ENCODE data around the gene VIM. TPM values are rescaled to one million over a fixed set of nuclear protein-coding genes. Genes with fewer than 3 reads are reported as not detected.

The VIM gene
- total and polyA plus RNA-seq, 2 experiments from 2014 or later: 131 to 228 TPM

DNA sequence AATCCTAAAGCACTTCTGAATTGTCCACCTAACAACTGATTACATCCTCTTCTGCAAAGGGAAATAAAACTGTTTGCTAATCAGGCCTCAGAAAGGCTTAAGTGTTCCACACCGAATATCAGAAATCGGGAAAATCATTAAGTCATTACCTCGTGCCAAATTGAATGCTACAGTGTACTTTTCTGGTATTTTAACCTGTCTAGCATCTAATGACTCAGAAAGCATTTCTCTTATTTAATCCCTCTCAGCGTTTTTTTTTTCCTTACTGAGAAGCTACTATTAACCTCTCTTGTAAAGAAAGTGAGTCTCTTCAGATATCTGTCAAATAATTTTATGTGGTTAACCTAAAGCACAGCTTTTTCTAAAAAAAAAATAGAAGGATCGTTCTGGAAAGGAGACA lies 28.6 kb downstream of the VIM start (continued):
- TF ChIP-seq, protein P1, sequence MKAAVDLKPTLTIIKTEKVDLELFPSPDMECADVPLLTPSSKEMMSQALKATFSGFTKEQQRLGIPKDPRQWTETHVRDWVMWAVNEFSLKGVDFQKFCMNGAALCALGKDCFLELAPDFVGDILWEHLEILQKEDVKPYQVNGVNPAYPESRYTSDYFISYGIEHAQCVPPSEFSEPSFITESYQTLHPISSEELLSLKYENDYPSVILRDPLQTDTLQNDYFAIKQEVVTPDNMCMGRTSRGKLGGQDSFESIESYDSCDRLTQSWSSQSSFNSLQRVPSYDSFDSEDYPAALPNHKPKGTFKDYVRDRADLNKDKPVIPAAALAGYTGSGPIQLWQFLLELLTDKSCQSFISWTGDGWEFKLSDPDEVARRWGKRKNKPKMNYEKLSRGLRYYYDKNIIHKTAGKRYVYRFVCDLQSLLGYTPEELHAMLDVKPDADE (IDR thresholded peaks at IDR 0.05): no peak

DNA sequence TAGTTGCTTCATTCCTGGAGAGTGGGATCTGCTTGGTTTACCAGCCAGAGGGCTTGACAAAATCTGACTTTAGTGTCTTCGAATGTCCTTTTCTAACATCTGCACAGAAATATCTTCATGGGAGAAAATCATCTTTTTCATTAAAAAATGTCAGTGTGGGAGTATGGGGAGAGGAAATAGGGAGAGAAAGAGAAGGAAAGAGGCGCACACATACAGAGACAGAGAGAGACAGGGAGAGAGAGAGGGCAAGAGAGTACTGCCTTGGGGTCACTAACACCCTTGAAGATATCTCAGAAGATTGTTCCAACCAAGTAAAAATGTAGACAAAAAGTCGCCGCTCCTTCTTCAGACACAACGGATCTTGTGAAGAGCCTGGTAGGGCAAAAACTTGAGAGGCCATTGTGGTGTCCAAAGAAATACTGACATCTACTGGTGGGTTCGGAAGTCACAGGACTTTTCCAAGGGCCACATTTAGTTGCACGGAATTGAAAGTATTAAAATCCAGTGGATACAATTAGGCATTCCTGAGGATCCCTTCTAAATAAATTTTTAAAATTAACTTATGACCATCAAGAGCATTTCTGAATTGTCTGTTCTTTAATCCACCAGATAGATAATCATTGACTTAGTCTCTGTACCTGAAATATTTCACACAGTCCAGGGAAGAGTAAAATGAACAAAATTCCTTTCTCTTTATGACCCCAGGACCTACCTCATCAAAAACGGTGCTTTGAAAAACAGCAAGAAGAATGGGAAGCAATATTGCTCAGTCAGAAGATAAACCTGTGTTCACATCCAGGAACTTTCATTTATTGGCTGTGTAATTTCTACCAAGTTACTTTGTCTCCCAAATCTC lies 29.7 kb downstream of the VIM start:
- Histone ChIP-seq H3F3A (replicated peaks; ENCODE audit: low read depth) (no peaks in the 10 kb centered on the region), H3K4me2 (no peak overlapping the region), H3K4me1 (ENCODE audit: insufficient read depth) (no peaks in the 10 kb centered on the region), H3K9me2 (ENCODE audit: insufficient read depth) (no peaks in the 10 kb centered on the region), H3K36me3 (ENCODE audit: insufficient read depth) (peaks cover 9% of the 10 kb centered on the region), H2AFZ (peak overlapping the region; percentile 72), H3K27ac (ENCODE audit: low read depth) (no peak overlapping the region), H4K20me1 (replicated peaks; ENCODE audit: insufficient read depth) (no peaks in the 10 kb centered on the region), H3K4me3 (no peak overlapping the region), H3K27me3 (ENCODE audit: insufficient read depth) (no peaks in the 10 kb centered on the region), H3K79me2 (replicated peaks; ENCODE audit: insufficient read depth) (no peaks in the 10 kb centered on the region)
- H3K27me3 Mint-ChIP-seq (ENCODE audit: insufficient read depth, low read depth, poor library complexity): no peaks in the 10 kb centered on the region
- TF ChIP-seq ZNF462 (CRISPR knock-in tag; IDR thresholded peaks at IDR 0.05) (no peak), NANOG (IDR thresholded peaks at IDR 0.05; ENCODE audit: borderline replicate concordance) (no peak), CTCF (conservative IDR thresholded peaks at IDR 0.05; ENCODE audit: low read depth in 2 of 2) (peak; percentile 88 to 91), POLR2AphosphoS5 (IDR thresholded peaks at IDR 0.05; ENCODE audit: low read depth) (no peak), STAT1 (IDR thresholded peaks at IDR 0.05; ENCODE audit: unreplicated experiment) (no peak)
- TF ChIP-seq, protein P1 (IDR thresholded peaks at IDR 0.05): no peak
- TF ChIP-seq, protein P2, sequence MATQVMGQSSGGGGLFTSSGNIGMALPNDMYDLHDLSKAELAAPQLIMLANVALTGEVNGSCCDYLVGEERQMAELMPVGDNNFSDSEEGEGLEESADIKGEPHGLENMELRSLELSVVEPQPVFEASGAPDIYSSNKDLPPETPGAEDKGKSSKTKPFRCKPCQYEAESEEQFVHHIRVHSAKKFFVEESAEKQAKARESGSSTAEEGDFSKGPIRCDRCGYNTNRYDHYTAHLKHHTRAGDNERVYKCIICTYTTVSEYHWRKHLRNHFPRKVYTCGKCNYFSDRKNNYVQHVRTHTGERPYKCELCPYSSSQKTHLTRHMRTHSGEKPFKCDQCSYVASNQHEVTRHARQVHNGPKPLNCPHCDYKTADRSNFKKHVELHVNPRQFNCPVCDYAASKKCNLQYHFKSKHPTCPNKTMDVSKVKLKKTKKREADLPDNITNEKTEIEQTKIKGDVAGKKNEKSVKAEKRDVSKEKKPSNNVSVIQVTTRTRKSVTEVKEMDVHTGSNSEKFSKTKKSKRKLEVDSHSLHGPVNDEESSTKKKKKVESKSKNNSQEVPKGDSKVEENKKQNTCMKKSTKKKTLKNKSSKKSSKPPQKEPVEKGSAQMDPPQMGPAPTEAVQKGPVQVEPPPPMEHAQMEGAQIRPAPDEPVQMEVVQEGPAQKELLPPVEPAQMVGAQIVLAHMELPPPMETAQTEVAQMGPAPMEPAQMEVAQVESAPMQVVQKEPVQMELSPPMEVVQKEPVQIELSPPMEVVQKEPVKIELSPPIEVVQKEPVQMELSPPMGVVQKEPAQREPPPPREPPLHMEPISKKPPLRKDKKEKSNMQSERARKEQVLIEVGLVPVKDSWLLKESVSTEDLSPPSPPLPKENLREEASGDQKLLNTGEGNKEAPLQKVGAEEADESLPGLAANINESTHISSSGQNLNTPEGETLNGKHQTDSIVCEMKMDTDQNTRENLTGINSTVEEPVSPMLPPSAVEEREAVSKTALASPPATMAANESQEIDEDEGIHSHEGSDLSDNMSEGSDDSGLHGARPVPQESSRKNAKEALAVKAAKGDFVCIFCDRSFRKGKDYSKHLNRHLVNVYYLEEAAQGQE (IDR thresholded peaks at IDR 0.05; ENCODE audit: unreplicated experiment): no peak
- H3K9me3 Mint-ChIP-seq: peaks cover 31% of the 10 kb centered on the region
- H3K36me3 Mint-ChIP-seq (ENCODE audit: low read depth): peaks cover 12% of the 10 kb centered on the region; the same call in 2 of the 3 replicates
- peaks cover 6% of the 10 kb centered on the region for H3K4me1 Mint-ChIP-seq
- DNase-seq (ENCODE audit: low spot score) (peak; percentile 83), ATAC-seq (peak; percentile 87)
- no peak overlapping the region for H3K4me3 Mint-ChIP-seq
- 0 out of 2 replicates have a peak overlapping the region, but pooled peaks have one; percentile 6 for H3K27ac Mint-ChIP-seq
